Thyroid gland (tissue), 4 donors: ENCODE data around the gene SLC7A1. TPM values are rescaled to one million over a fixed set of nuclear protein-coding genes. Genes with fewer than 3 reads are reported as not detected.

Experiments
- DNase-seq, 2 donors: peaks; one replicate each; pipeline ENCODE4 v3.0.0-alpha.2; 2019
- H3K27ac ChIP-seq, 3 donors: fragments of 200-600 bp; sonication (generic); 1 replicate in 2 of 3; 2 replicates in 1 of 3; pipeline ENCODE4 v1.5.1; 2016 to 2019; ENCODE audit warnings: mild to moderate bottlenecking in 1 of 3, moderate library complexity in 1 of 3
- H3K27me3 ChIP-seq: fragments of 200-600 bp; sonication (generic); one replicate; pipeline ENCODE4 v1.5.1; 2019
- H3K36me3 ChIP-seq, 2 donors: fragments of 200-600 bp; sonication (generic); one replicate each; pipeline ENCODE4 v1.5.1; 2016 to 2019
- H3K4me1 ChIP-seq, 2 donors: fragments of 200-600 bp; sonication (generic); one replicate each; pipeline ENCODE4 v1.5.1; 2017 to 2019
- H3K4me3 ChIP-seq, 3 donors: fragments of 200-600 bp; sonication (generic); replicated peaks in 1 of 3; 1 replicate in 2 of 3; 2 replicates in 1 of 3; pipeline ENCODE4 v1.5.1; 2016; ENCODE audit warnings: mild to moderate bottlenecking in 1 of 3
- H3K9me3 ChIP-seq: fragments of 200-600 bp; sonication (generic); one replicate; pipeline ENCODE4 v1.5.1; 2017
- POLR2A ChIP-seq, 2 donors: fragments of 450-650 bp; IDR thresholded peaks; one replicate each; pipeline ENCODE4 v1.6.1; 2017; ENCODE audit warnings: antibody characterized with exemption in 2 of 2, mild to moderate bottlenecking in 2 of 2, moderate library complexity in 1 of 2
- WGBS, 2 donors: methylation state at CpG; one replicate each; pipeline ENCODE4 v1.1.5; 2017; 5-methylcytosine and 5-hydroxymethylcytosine counted together
- intact Hi-C: fragments of 100-400 bp; cut with DNase I; formaldehyde crosslinking; loops from one replicate; pipeline ENCODE4 v1.15.1; 2023
- total RNA-seq, 4 donors: library from RNA; depleted of rRNA; stranded (reverse); fragments of >200 nt; gene quantifications; one replicate each; pipeline ENCODE4 v1.2.3, GENCODE V29; 2016
- TF ChIP-seq, protein P1 (sequence below), 6 experiments: fragments of 200-600 bp in 3 of 6; fragments of 450-650 bp in 3 of 6; sonication (generic) in 3 of 6; IDR thresholded peaks; one replicate each; pipeline ENCODE4 v1.5.1; 2016 to 2019; ENCODE audit warnings: antibody characterized with exemption in 6 of 6, mild to moderate bottlenecking in 2 of 6, inconsistent platforms in 1 of 6, moderate library complexity in 1 of 6

Gene SLC7A1
- total RNA-seq, 4 donors from 2014 or later: 12.9 to 31.2 (median 22.5) TPM

- intact Hi-C loops: no loop called here
- no peak overlapping the region for H3K4me3 ChIP-seq
- WGBS, 2 donors: 54 to 69% methylated on average over 4 of the region's 4 CpGs
- no peaks in the 10 kb centered on the region for H3K9me3 ChIP-seq
- DNase-seq: no peak
- TF ChIP-seq, protein P1, sequence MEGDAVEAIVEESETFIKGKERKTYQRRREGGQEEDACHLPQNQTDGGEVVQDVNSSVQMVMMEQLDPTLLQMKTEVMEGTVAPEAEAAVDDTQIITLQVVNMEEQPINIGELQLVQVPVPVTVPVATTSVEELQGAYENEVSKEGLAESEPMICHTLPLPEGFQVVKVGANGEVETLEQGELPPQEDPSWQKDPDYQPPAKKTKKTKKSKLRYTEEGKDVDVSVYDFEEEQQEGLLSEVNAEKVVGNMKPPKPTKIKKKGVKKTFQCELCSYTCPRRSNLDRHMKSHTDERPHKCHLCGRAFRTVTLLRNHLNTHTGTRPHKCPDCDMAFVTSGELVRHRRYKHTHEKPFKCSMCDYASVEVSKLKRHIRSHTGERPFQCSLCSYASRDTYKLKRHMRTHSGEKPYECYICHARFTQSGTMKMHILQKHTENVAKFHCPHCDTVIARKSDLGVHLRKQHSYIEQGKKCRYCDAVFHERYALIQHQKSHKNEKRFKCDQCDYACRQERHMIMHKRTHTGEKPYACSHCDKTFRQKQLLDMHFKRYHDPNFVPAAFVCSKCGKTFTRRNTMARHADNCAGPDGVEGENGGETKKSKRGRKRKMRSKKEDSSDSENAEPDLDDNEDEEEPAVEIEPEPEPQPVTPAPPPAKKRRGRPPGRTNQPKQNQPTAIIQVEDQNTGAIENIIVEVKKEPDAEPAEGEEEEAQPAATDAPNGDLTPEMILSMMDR (IDR thresholded peaks at IDR 0.05): no peak
- no peak for TF ChIP-seq POLR2A (IDR thresholded peaks at IDR 0.05)
- no peaks in the 10 kb centered on the region for H3K4me1 ChIP-seq
- no peaks in the 10 kb centered on the region for H3K27me3 ChIP-seq
- H3K36me3 ChIP-seq: no peaks in the 10 kb centered on the region
- no peak overlapping the region for H3K27ac ChIP-seq
These were observed 101.7 kb downstream of the SLC7A1 start for GRCh38 chr13:29493796-29494195.

- no peak for DNase-seq
- Histone ChIP-seq H3K9me3 (no peaks in the 10 kb centered on the region), H3K27ac (no peak overlapping the region), H3K36me3 (no peaks in the 10 kb centered on the region), H3K27me3 (no peaks in the 10 kb centered on the region), H3K4me3 (no peak overlapping the region), H3K4me1 (no peaks in the 10 kb centered on the region)
- intact Hi-C loops: no loop called here
- TF ChIP-seq, protein P1 (IDR thresholded peaks at IDR 0.05): no peak
- TF ChIP-seq POLR2A (IDR thresholded peaks at IDR 0.05): no peak
- whole genome bisulfite sequencing, 2 donors: 47 to 100% methylated on average over 2 of the region's 2 CpGs
These were observed 104.2 kb downstream of the SLC7A1 start for GRCh38 chr13:29491248-29491647.

GRCh38 chr13:29490561-29490885 lies 105.0 kb downstream of the SLC7A1 start:
- TF ChIP-seq, protein P1 (IDR thresholded peaks at IDR 0.05): no peak
- TF ChIP-seq POLR2A (IDR thresholded peaks at IDR 0.05): no peak
- Histone ChIP-seq H3K9me3 (no peaks in the 10 kb centered on the region), H3K4me3 (no peak overlapping the region), H3K27ac (no peak overlapping the region), H3K4me1 (no peaks in the 10 kb centered on the region), H3K27me3 (no peaks in the 10 kb centered on the region), H3K36me3 (no peaks in the 10 kb centered on the region)
- WGBS, 2 donors: 86% methylated on average over 9 of the region's 9 CpGs
- no peak for DNase-seq
- intact Hi-C loops: no loop called here

GRCh38 chr13:29489650-29490560 lies 105.6 kb downstream of the SLC7A1 start:
- no peaks in the 10 kb centered on the region for H3K27me3 ChIP-seq
- H3K27ac ChIP-seq: no peak overlapping the region
- no peaks in the 10 kb centered on the region for H3K36me3 ChIP-seq
- no peaks in the 10 kb centered on the region for H3K4me1 ChIP-seq
- intact Hi-C loops: no loop called here
- WGBS, 2 donors: 77 to 87% methylated on average over 14 of the region's 14 CpGs
- DNase-seq: no peak
- H3K9me3 ChIP-seq: no peaks in the 10 kb centered on the region
- no peak overlapping the region for H3K4me3 ChIP-seq
- TF ChIP-seq POLR2A (IDR thresholded peaks at IDR 0.05): no peak
- TF ChIP-seq, protein P1 (IDR thresholded peaks at IDR 0.05): no peak
